K562 (cell line): ENCODE data around the gene PRDM15. TPM values are rescaled to one million over a fixed set of nuclear protein-coding genes. Genes with fewer than 3 reads are reported as not detected.

Source experiments
- ATAC-seq: fragments of 200-7000 bp; cut with Tn5 transposase; 3 replicates; pipeline ENCODE4 v1.9.1; 2020; ENCODE audit warnings: moderate library complexity
- BruUV-seq: library from RNA; stranded (reverse); fragments of 400-500 nt; replicated peaks from 2 replicates; lab custom pipeline; 2021; lab: Mats Ljungman, UMichigan
- CTCF ChIA-PET: fragments of 300-600 bp; formaldehyde crosslinking; extraction: SDS; loops from one replicate; lab custom pipeline; 2021; ENCODE audit warnings: low intra/inter-chr PET ratio; lab: Yijun Ruan, JAX
- POLR2A ChIA-PET: fragments of 300-600, 350-650 bp; sonication (Branson Sonifier 250); formaldehyde crosslinking; extraction: SDS; loops from one replicate; lab custom pipeline; 2021; ENCODE audit warnings: antibody characterized with exemption, inconsistent platforms; lab: Yijun Ruan, JAX
- DNase-seq, 4 experiments: peaks; one replicate each; pipeline versions ENCODE4 v3.0.0 to v3.0.0-alpha.2; 2011 to 2018; ENCODE audit warnings: low spot score in 3 of 4, mixed read lengths in 3 of 4; ENCODE audit errors: extremely low read depth in 1 of 4
- FAIRE-seq: peaks from 2 replicates; lab custom pipeline; 2011; peaks lifted over from hg19 to GRCh38; lab: Jason Lieb, UNC
- H2AFZ ChIP-seq: 2 replicates; pipeline ENCODE4 v1.6.0; 2011; ENCODE audit warnings: low read depth, low read length, control low read depth, inconsistent platforms
- H3K27ac ChIP-seq: fragments of 200-600 bp; 3 replicates; pipeline ENCODE4 v1.8.0; 2011; ENCODE audit warnings: low read depth, mild to moderate bottlenecking, control low read depth, inconsistent platforms, low read length, moderate library complexity, mixed read lengths; ENCODE audit errors: extremely low read depth
- H3K27me3 ChIP-seq, 2 experiments: fragments of 300-600 bp in 1 of 2; 2 replicates in 1 of 2; 3 replicates in 1 of 2; pipeline versions ENCODE4 v1.6.0 to v1.8.0; 2011; ENCODE audit warnings: inconsistent platforms in 2 of 2, low read length in 2 of 2, mild to moderate bottlenecking in 1 of 2, mixed read lengths in 1 of 2, moderate library complexity in 1 of 2; ENCODE audit not compliant: control insufficient read depth in 2 of 2, insufficient read depth in 2 of 2
- H3K36me3 ChIP-seq: fragments of 300-600 bp; 3 replicates; pipeline ENCODE4 v1.8.0; 2011; ENCODE audit warnings: mild to moderate bottlenecking, low read length, inconsistent platforms; ENCODE audit not compliant: control insufficient read depth, insufficient read depth
- H3K4me1 ChIP-seq, 2 experiments: fragments of 200-600 bp in 1 of 2; replicated peaks in 1 of 2; 2 replicates in 1 of 2; 3 replicates in 1 of 2; pipeline versions ENCODE4 v1.5.1 to v1.8.0; 2011; ENCODE audit warnings: inconsistent platforms in 2 of 2, low read length in 2 of 2, mild to moderate bottlenecking in 1 of 2, mixed read lengths in 1 of 2, moderate library complexity in 1 of 2; ENCODE audit not compliant: control insufficient read depth in 2 of 2, insufficient read depth in 2 of 2
- H3K4me2 ChIP-seq: 2 replicates; pipeline ENCODE4 v1.6.1; 2011; ENCODE audit warnings: low read length, control low read depth, inconsistent platforms, mixed read lengths; ENCODE audit not compliant: insufficient read depth
- H3K4me3 ChIP-seq: fragments of 200-600 bp; sonication (generic), shearing (Covaris generic); 2 replicates; pipeline ENCODE4 v1.5.1; 2016; ENCODE audit warnings: control low read depth, inconsistent platforms
- H3K79me2 ChIP-seq: fragments of 200-600 bp; 3 replicates; pipeline ENCODE4 v1.8.0; 2011; ENCODE audit warnings: low read length, inconsistent platforms; ENCODE audit not compliant: control insufficient read depth, insufficient read depth
- H3K9ac ChIP-seq, 2 experiments: 2 replicates each; pipeline versions ENCODE4 v1.6.0 to v1.6.1; 2011; ENCODE audit warnings: low read depth in 2 of 2, low read length in 2 of 2, control low read depth in 1 of 2, inconsistent platforms in 1 of 2, mild to moderate bottlenecking in 1 of 2, mixed read lengths in 1 of 2; ENCODE audit not compliant: insufficient read depth in 1 of 2
- H3K9me1 ChIP-seq: one replicate; pipeline ENCODE4 v1.6.0; 2011; ENCODE audit warnings: inconsistent platforms, mild to moderate bottlenecking, low read length, moderate library complexity; ENCODE audit not compliant: control insufficient read depth, insufficient read depth
- H3K9me3 ChIP-seq: replicated peaks from 2 replicates; pipeline ENCODE4 v1.5.1; 2011; ENCODE audit warnings: low read depth, low read length, inconsistent platforms; ENCODE audit not compliant: control insufficient read depth, insufficient read depth
- H4K20me1 ChIP-seq: replicated peaks from 2 replicates; pipeline ENCODE4 v1.6.1; 2011; ENCODE audit warnings: low read length, inconsistent platforms, mixed read lengths; ENCODE audit not compliant: control insufficient read depth, insufficient read depth
- CBFB ChIP-seq: sonication (generic); formaldehyde crosslinking; IDR thresholded peaks from 2 replicates; pipeline ENCODE4 v1.4.0; 2020; ENCODE audit warnings: mild to moderate bottlenecking, missing genetic modification reagents
- HDAC2 ChIP-seq: fragments of 450-650 bp; IDR thresholded peaks from 2 replicates; pipeline ENCODE4 v1.6.1; 2016; ENCODE audit warnings: mild to moderate bottlenecking
- TGIF2 ChIP-seq: sonication (generic); formaldehyde crosslinking; IDR thresholded peaks from 2 replicates; pipeline ENCODE4 v1.8.1; 2022; ENCODE audit warnings: mild to moderate bottlenecking, missing genetic modification reagents, moderate library complexity
- ZFPM2 ChIP-seq: fragments of 250-450 bp; sonication (Bioruptor Pico); IDR thresholded peaks from 2 replicates; pipeline ENCODE4 v1.5.1; 2022; ENCODE audit warnings: mild to moderate bottlenecking
- WGBS: fragments of 100-300 bp; shearing (Covaris generic); methylation state at CpG from one replicate; pipeline ENCODE4 v1.1.6; 2016; ENCODE audit warnings: low coverage, mixed read lengths; ENCODE audit not compliant: insufficient coverage; ENCODE audit errors: missing lambda C conversion rate; 5-methylcytosine and 5-hydroxymethylcytosine counted together
- in situ Hi-C: fragments of 300-500 bp; cut with MboI; formaldehyde crosslinking; loops from 4 replicates; pipeline ENCODE4 v1.15.0; 2018; ENCODE audit warnings: inconsistent platforms, mixed read lengths
- intact Hi-C: fragments of 100-400 bp; cut with micrococcal nuclease; formaldehyde crosslinking; loops from 2 replicates; pipeline ENCODE4 v1.14.2; 2022
- polyA plus RNA-seq, 8 experiments: library from polyadenylated mRNA; depleted of rRNA in 4 of 8; stranded (reverse) in 5 of 8; unstranded in 3 of 8; fragments of >200 nt; fragmentation: Nextera tagmentation in 2 of 8; fragmentation: Illumina TruSeq in 1 of 8; extraction: Ambion mirVana in 2 of 8; extraction: Trizol in 1 of 8; gene quantifications; 2 replicates each; pipeline versions ENCODE4 v1.2.1 to v1.2.3, GENCODE V29; 2011 to 2014; ENCODE audit warnings: inconsistent platforms in 1 of 8, missing spikeins in 1 of 8
- total RNA-seq, 7 experiments: library from RNA; depleted of rRNA in 6 of 7; stranded (reverse); fragments of >200 nt in 6 of 7; fragmentation: Illumina TruSeq in 2 of 7; extraction: Trizol in 2 of 7; gene quantifications; 2 replicates each; pipeline versions ENCODE4 v1.2.1 to v1.2.3, GENCODE V29; 2011 to 2021; ENCODE audit warnings: low replicate concordance in 1 of 7

PRDM15 gene
- total and polyA plus RNA-seq, 9 of the 15 experiments (the other 6 are each of a cell fraction or from before 2014, with no cell fraction given) = 0.93 to 9.2 (median 6.2) TPM

GRCh38 chr21:41815652-41816582 lies 63.2 kb downstream of the PRDM15 start:
- in situ Hi-C loops (no loop called here), intact Hi-C loops (loop anchor here (1.0 to 5.0 kb wide), 4 partner anchors 31 to 301 kb away; no protein-coding TSS in a partner anchor)
- Histone ChIP-seq H3K4me2 (no peak overlapping the region), H3K4me3 (no peak overlapping the region), H2AFZ (no peak overlapping the region), H3K9ac (no peak overlapping the region), H3K36me3 (peaks cover 29% of the 10 kb centered on the region; the same call in 1 of the 3 replicates), H3K27me3 (no peaks in the 10 kb centered on the region), H3K4me1 (peaks cover 0 to 16% of the 10 kb centered on the region in 2 experiments; a peak in 1 of 5 replicates), H3K79me2 (no peaks in the 10 kb centered on the region), H3K9me3 (no peaks in the 10 kb centered on the region), H4K20me1 (no peaks in the 10 kb centered on the region), H3K9me1 (no peaks in the 10 kb centered on the region), H3K27ac (no peak overlapping the region)
- POLR2A ChIA-PET = no interaction called here
- DNase-seq = no peak
- CTCF ChIA-PET = interaction anchor here (0.9 to 2.6 kb wide), 9 partner anchors 31 to 634 kb away, joined by 3 to 23 read pairs (median 4); partner anchors contain the start of gene PRDM15
- BruUV-seq = no TSS peak
- WGBS = 87% methylated on average over 46 of the region's 50 CpGs
- no peak for FAIRE-seq
- TF ChIP-seq CBFB (CRISPR knock-in tag) (0 out of 2 replicates have a peak, but pooled peaks have one; percentile 24), HDAC2 (no peak), TGIF2 (CRISPR knock-in tag) (0 out of 2 replicates have a peak, but pooled peaks have one; percentile 27)
- ATAC-seq = no peak; the same call in 1 of the 3 replicates

GRCh38 chr21:41813226-41813625 lies 65.9 kb downstream of the PRDM15 start:
- Histone ChIP-seq H2AFZ (no peak overlapping the region), H4K20me1 (no peaks in the 10 kb centered on the region), H3K4me2 (no peak overlapping the region), H3K9me3 (no peaks in the 10 kb centered on the region), H3K9ac (no peak overlapping the region), H3K36me3 (peaks cover 42% of the 10 kb centered on the region; the same call in 1 of the 3 replicates), H3K27me3 (no peaks in the 10 kb centered on the region), H3K4me3 (no peak overlapping the region), H3K27ac (no peak overlapping the region), H3K79me2 (no peaks in the 10 kb centered on the region), H3K9me1 (peaks cover 4% of the 10 kb centered on the region), H3K4me1 (peaks cover 0 to 12% of the 10 kb centered on the region in 2 experiments; a peak in 1 of 5 replicates)
- ATAC-seq (no peak), DNase-seq (no peak), FAIRE-seq (no peak)
- intact Hi-C loops (no loop called here), in situ Hi-C loops (no loop called here)
- BruUV-seq = no TSS peak
- 86% methylated on average over 11 of the region's 11 CpGs for WGBS
- TF ChIP-seq ZFPM2 = no peak
- POLR2A ChIA-PET = no interaction called here
- CTCF ChIA-PET = no interaction called here
